HEK293 (cell line): ENCODE data around the gene PCLO.

ENCODE experiments used
- CTCF ChIA-PET: fragments of 350-600 bp; formaldehyde crosslinking; extraction: SDS; loops from one replicate; lab custom pipeline; 2021; ENCODE audit warnings: antibody characterized with exemption; lab: Yijun Ruan, JAX
- POLR2A ChIA-PET: fragments of 300-600 bp; formaldehyde crosslinking; extraction: SDS; loops from one replicate; lab custom pipeline; 2020; ENCODE audit warnings: antibody characterized with exemption, inconsistent platforms; lab: Yijun Ruan, JAX
- H3K27ac ChIP-seq: fragments of 200-500 bp; sonication (Bioruptor generic); 2 replicates; pipeline ENCODE4 v1.5.1; 2014; ENCODE audit warnings: low read depth, low read length, control low read depth, inconsistent platforms; ENCODE audit errors: extremely low read depth
- H3K36me3 ChIP-seq, 2 experiments: fragments of 200-500 bp in 1 of 2; sonication (Bioruptor generic) in 1 of 2; 1 replicate in 1 of 2; 2 replicates in 1 of 2; pipeline ENCODE4 v1.5.1; 2014 to 2017; ENCODE audit warnings: inconsistent platforms in 2 of 2, low read length in 2 of 2; ENCODE audit not compliant: control insufficient read depth in 2 of 2, insufficient read depth in 1 of 2
- H3K4me1 ChIP-seq: fragments of 200-500 bp; sonication (Bioruptor generic); 2 replicates; pipeline ENCODE4 v1.5.1; 2014; ENCODE audit warnings: mild to moderate bottlenecking, low read length, inconsistent platforms; ENCODE audit not compliant: control insufficient read depth, insufficient read depth
- H3K4me3 ChIP-seq: 2 replicates; pipeline ENCODE4 v1.5.1; 2011; ENCODE audit warnings: low read depth, mild to moderate bottlenecking, control low read depth, low read length, moderate library complexity
- H3K9me3 ChIP-seq: fragments of 200-500 bp; sonication (Bioruptor generic); 2 replicates; pipeline ENCODE4 v1.5.1; 2014; ENCODE audit warnings: low read depth, low read length, inconsistent platforms; ENCODE audit not compliant: control insufficient read depth, insufficient read depth
- BCL11B ChIP-seq: fragments of 450-650 bp; formaldehyde crosslinking; IDR thresholded peaks from 2 replicates; pipeline ENCODE4 v1.5.1; 2016; ENCODE audit warnings: low read depth, missing biosample characterization, missing genetic modification characterization
- GLI2 ChIP-seq: fragments of 450-650 bp; formaldehyde crosslinking; IDR thresholded peaks from 2 replicates; pipeline ENCODE4; 2017; ENCODE audit warnings: missing biosample characterization, missing genetic modification characterization, low read depth, borderline replicate concordance
- GLI4 ChIP-seq: fragments of 450-650 bp; formaldehyde crosslinking; IDR thresholded peaks from 2 replicates; pipeline ENCODE4 v1.5.1; 2016; ENCODE audit warnings: missing biosample characterization, missing genetic modification characterization
- KLF1 ChIP-seq: fragments of 450-650 bp; formaldehyde crosslinking; IDR thresholded peaks from 2 replicates; pipeline ENCODE4 v1.5.1; 2016; ENCODE audit warnings: missing biosample characterization, missing genetic modification characterization
- KLF10 ChIP-seq: fragments of 450-650 bp; IDR thresholded peaks from 2 replicates; pipeline ENCODE4 v1.5.1; 2018; ENCODE audit warnings: missing biosample characterization, mild to moderate bottlenecking, missing genetic modification characterization
- MEIS1 ChIP-seq: sonication (generic); formaldehyde crosslinking; IDR thresholded peaks from 2 replicates; pipeline ENCODE4 v1.8.1; 2022; ENCODE audit warnings: missing genetic modification reagents, mild to moderate bottlenecking, borderline replicate concordance
- OSR2 ChIP-seq: fragments of 450-650 bp; formaldehyde crosslinking; IDR thresholded peaks from 2 replicates; pipeline ENCODE4 v1.5.1; 2016; ENCODE audit warnings: missing biosample characterization, missing genetic modification characterization
- PRDM1 ChIP-seq: fragments of 450-650 bp; formaldehyde crosslinking; IDR thresholded peaks from 2 replicates; pipeline ENCODE4; 2016; ENCODE audit warnings: missing biosample characterization, missing genetic modification characterization
- SCRT1 ChIP-seq: fragments of 450-650 bp; formaldehyde crosslinking; IDR thresholded peaks from 2 replicates; pipeline ENCODE4 v1.5.1; 2016; ENCODE audit warnings: missing biosample characterization, missing genetic modification characterization, borderline replicate concordance
- SETDB1 ChIP-seq: IDR thresholded peaks from one replicate; pipeline ENCODE4 v1.6.1; 2017; ENCODE audit warnings: mild to moderate bottlenecking, low read length, moderate library complexity, mixed read lengths; ENCODE audit not compliant: insufficient read length
- SP7 ChIP-seq: fragments of 450-650 bp; formaldehyde crosslinking; IDR thresholded peaks from 2 replicates; pipeline ENCODE4 v1.5.1; 2016; ENCODE audit warnings: missing biosample characterization, missing genetic modification characterization
- TRIM28 ChIP-seq: IDR thresholded peaks from 2 replicates; pipeline ENCODE4 v1.6.1; 2011; ENCODE audit warnings: low read length, control low read depth, borderline replicate concordance
- YY1 ChIP-seq: fragments of 450-650 bp; formaldehyde crosslinking; IDR thresholded peaks from 2 replicates; pipeline ENCODE4 v1.5.1; 2018; ENCODE audit warnings: missing biosample characterization, missing genetic modification characterization
- ZBTB1 ChIP-seq: fragments of 450-650 bp; formaldehyde crosslinking; IDR thresholded peaks from 2 replicates; pipeline ENCODE4 v1.5.1; 2016; ENCODE audit warnings: missing biosample characterization, missing genetic modification characterization
- ZFP37 ChIP-seq: fragments of 450-650 bp; formaldehyde crosslinking; IDR thresholded peaks from 2 replicates; pipeline ENCODE4 v1.5.1; 2016; ENCODE audit warnings: missing biosample characterization, missing genetic modification characterization
- ZNF112 ChIP-seq: fragments of 450-650 bp; formaldehyde crosslinking; IDR thresholded peaks from 2 replicates; pipeline ENCODE4 v1.5.0; 2017; ENCODE audit warnings: missing biosample characterization, missing genetic modification characterization
- ZNF157 ChIP-seq: fragments of 450-650 bp; formaldehyde crosslinking; IDR thresholded peaks from 2 replicates; pipeline ENCODE4 v1.5.1; 2016; ENCODE audit warnings: missing biosample characterization, missing genetic modification characterization
- ZNF16 ChIP-seq: fragments of 450-650 bp; formaldehyde crosslinking; IDR thresholded peaks from 2 replicates; pipeline ENCODE4 v1.5.1; 2016; ENCODE audit warnings: low read depth, missing biosample characterization, missing genetic modification characterization
- ZNF223 ChIP-seq: fragments of 450-650 bp; formaldehyde crosslinking; IDR thresholded peaks from 2 replicates; pipeline ENCODE4 v1.5.1; 2016; ENCODE audit warnings: missing biosample characterization, missing genetic modification characterization
- ZNF354C ChIP-seq: fragments of 450-650 bp; formaldehyde crosslinking; IDR thresholded peaks from 2 replicates; pipeline ENCODE4 v1.5.1; 2016; ENCODE audit warnings: missing biosample characterization, missing genetic modification characterization, low read depth, borderline replicate concordance
- ZNF404 ChIP-seq: fragments of 450-650 bp; formaldehyde crosslinking; IDR thresholded peaks from 2 replicates; pipeline ENCODE4 v1.5.1; 2017; ENCODE audit warnings: missing biosample characterization, missing genetic modification characterization
- ZNF544 ChIP-seq: fragments of 450-650 bp; formaldehyde crosslinking; IDR thresholded peaks from 2 replicates; pipeline ENCODE4 v1.5.0; 2017; ENCODE audit warnings: missing biosample characterization, missing genetic modification characterization
- ZNF560 ChIP-seq: fragments of 450-650 bp; formaldehyde crosslinking; IDR thresholded peaks from 2 replicates; pipeline ENCODE4 v1.5.1; 2017; ENCODE audit warnings: missing biosample characterization, missing genetic modification characterization, borderline replicate concordance
- ZNF621 ChIP-seq: fragments of 450-650 bp; formaldehyde crosslinking; IDR thresholded peaks from 2 replicates; pipeline ENCODE4 v1.5.1; 2017; ENCODE audit warnings: missing biosample characterization, missing genetic modification characterization
- ZNF658 ChIP-seq: fragments of 450-650 bp; formaldehyde crosslinking; IDR thresholded peaks from 2 replicates; pipeline ENCODE4; 2016; ENCODE audit warnings: missing biosample characterization, missing genetic modification characterization
- ZNF677 ChIP-seq: fragments of 450-650 bp; IDR thresholded peaks from 2 replicates; pipeline ENCODE4 v1.5.0; 2018; ENCODE audit warnings: missing biosample characterization, mild to moderate bottlenecking, missing genetic modification characterization, moderate library complexity
- ZNF768 ChIP-seq: fragments of 450-650 bp; formaldehyde crosslinking; IDR thresholded peaks from 2 replicates; pipeline ENCODE4 v1.5.1; 2018; ENCODE audit warnings: missing biosample characterization, mild to moderate bottlenecking, missing genetic modification characterization
- ZNF776 ChIP-seq: fragments of 450-650 bp; formaldehyde crosslinking; IDR thresholded peaks from 2 replicates; pipeline ENCODE4 v1.5.0; 2017; ENCODE audit warnings: missing biosample characterization, missing genetic modification characterization, borderline replicate concordance
- ZSCAN16 ChIP-seq: fragments of 450-650 bp; formaldehyde crosslinking; IDR thresholded peaks from 2 replicates; pipeline ENCODE4 v1.5.1; 2016; ENCODE audit warnings: missing biosample characterization, missing genetic modification characterization
- TF ChIP-seq, protein P1 (sequence below): fragments of 450-650 bp; formaldehyde crosslinking; IDR thresholded peaks from 2 replicates; pipeline ENCODE4 v1.5.1; 2017; ENCODE audit warnings: missing biosample characterization, missing genetic modification characterization

PCLO gene

DNA sequence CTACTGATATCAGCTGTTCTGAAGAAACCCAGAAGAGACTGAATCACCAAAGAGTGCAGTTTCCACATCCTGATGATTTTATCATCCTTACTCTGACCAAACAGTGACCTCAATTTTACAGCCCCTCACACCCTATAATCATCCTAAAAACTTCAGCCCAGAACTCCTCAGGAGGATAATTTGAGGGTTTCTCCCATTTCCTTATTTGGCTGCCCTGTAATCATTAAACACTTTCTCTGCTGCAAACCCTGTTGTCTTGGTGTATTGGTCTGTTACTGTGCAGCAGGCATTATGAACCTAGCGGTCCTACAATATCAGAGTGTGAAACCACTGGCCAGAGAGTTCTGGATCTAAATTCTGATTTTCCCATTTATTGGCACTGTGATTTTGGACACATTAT, 141.7 kb downstream of the PCLO start:
- no peak overlapping the region for H3K27ac ChIP-seq
- no peak for TF ChIP-seq ZSCAN16 (tag by site-specific recombination)
- TF ChIP-seq TRIM28 = 0 out of 2 replicates have a peak, but pooled peaks have one; percentile 44
- no peak for TF ChIP-seq YY1 (tag by site-specific recombination)
- no peak for TF ChIP-seq ZNF354C (tag by site-specific recombination)
- TF ChIP-seq ZNF112 (tag by site-specific recombination) = no peak
- TF ChIP-seq SP7 (tag by site-specific recombination) = peak; percentile 94
- TF ChIP-seq SETDB1 = peak; percentile 62
- CTCF ChIA-PET = no interaction called here
- H3K36me3 ChIP-seq = no peaks in the 10 kb centered on the region
- POLR2A ChIA-PET = no interaction called here
- H3K4me1 ChIP-seq = no peaks in the 10 kb centered on the region
- H3K9me3 ChIP-seq = no peaks in the 10 kb centered on the region
- H3K4me3 ChIP-seq = no peak overlapping the region

DNA sequence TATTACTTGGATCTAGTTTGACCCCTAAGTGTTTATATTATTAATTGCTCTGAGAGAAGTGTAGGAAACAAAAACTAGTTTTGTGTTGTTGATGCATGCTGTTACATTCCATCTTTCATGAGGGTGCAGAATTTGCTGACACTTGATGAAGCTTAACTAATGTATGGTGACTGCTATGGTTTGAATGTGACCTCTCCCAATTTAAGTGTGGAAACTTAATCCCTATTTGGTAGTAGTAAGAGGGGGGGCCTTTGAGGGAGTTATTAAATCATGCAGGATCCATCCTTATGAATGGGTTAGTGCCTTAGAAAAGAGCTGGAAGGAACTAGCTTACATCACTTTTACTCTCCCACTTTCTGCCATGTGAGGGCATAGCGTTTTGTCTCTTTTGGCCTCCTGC, 142.5 kb downstream of the PCLO start:
- TF ChIP-seq ZNF157 (tag by site-specific recombination) (no peak), KLF1 (tag by site-specific recombination) (no peak), ZFP37 (tag by site-specific recombination) (no peak), ZNF768 (no peak), GLI4 (tag by site-specific recombination) (no peak), ZNF776 (tag by site-specific recombination) (no peak), PRDM1 (tag by site-specific recombination) (no peak), ZNF658 (tag by site-specific recombination) (no peak), ZBTB1 (tag by site-specific recombination) (no peak), OSR2 (tag by site-specific recombination) (no peak), SCRT1 (tag by site-specific recombination) (no peak)
- TF ChIP-seq, protein P1, sequence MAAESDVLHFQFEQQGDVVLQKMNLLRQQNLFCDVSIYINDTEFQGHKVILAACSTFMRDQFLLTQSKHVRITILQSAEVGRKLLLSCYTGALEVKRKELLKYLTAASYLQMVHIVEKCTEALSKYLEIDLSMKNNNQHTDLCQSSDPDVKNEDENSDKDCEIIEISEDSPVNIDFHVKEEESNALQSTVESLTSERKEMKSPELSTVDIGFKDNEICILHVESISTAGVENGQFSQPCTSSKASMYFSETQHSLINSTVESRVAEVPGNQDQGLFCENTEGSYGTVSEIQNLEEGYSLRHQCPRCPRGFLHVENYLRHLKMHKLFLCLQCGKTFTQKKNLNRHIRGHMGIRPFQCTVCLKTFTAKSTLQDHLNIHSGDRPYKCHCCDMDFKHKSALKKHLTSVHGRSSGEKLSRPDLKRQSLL = no peak
- TF ChIP-seq, all 188 proteins: peak for 0
- no peak overlapping the region for H3K27ac ChIP-seq
- H3K36me3 ChIP-seq = no peaks in the 10 kb centered on the region
- POLR2A ChIA-PET = no interaction called here
- H3K9me3 ChIP-seq = no peaks in the 10 kb centered on the region
- CTCF ChIA-PET = no interaction called here
- no peak overlapping the region for H3K4me3 ChIP-seq
- no peaks in the 10 kb centered on the region for H3K4me1 ChIP-seq

DNA sequence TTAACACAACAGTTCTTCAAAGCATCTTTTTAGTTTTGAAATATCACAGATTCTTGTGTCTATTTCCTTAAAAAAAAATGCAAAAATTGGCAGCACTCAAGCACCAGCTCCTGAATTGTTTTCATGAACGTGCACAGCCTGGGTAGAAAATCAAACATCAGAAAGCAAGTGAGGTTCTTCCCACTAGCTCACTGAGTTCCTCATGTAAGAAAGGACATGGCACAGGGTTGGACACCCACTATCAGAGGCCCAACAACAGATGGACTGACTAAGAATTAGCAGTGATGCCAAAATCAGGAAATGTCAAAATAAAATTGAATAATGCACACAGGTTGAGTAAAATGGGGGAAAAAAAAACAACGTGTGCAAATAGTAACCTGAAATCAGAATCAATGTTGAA, 146.8 kb downstream of the PCLO start:
- TF ChIP-seq ZNF621 (tag by site-specific recombination) = no peak
- TF ChIP-seq ZNF112 (tag by site-specific recombination) = no peak
- no peak for TF ChIP-seq OSR2 (tag by site-specific recombination)
- no peak for TF ChIP-seq ZNF544 (tag by site-specific recombination)
- TF ChIP-seq, protein P1 = no peak
- TF ChIP-seq ZNF677 (tag by site-specific recombination) = no peak
- no peak for TF ChIP-seq GLI2 (tag by site-specific recombination)
- no peak for TF ChIP-seq KLF10 (tag by site-specific recombination)
- TF ChIP-seq MEIS1 (CRISPR knock-in tag) = no peak
- TF ChIP-seq BCL11B (tag by site-specific recombination) = no peak
- no peak for TF ChIP-seq ZNF404 (tag by site-specific recombination)
- no peak for TF ChIP-seq ZNF768
- TF ChIP-seq ZNF223 (tag by site-specific recombination) = no peak
- no peak for TF ChIP-seq ZNF560
- TF ChIP-seq ZNF16 (tag by site-specific recombination) = no peak
- ChIA-PET CTCF (interaction anchor here (2.1 kb wide), 1 partner anchor 10 kb away, joined by 7 read pairs; no protein-coding TSS in a partner anchor), POLR2A (no interaction called here)
- Histone ChIP-seq H3K4me3 (no peak overlapping the region), H3K36me3 (no peaks in the 10 kb centered on the region), H3K9me3 (no peaks in the 10 kb centered on the region), H3K4me1 (no peaks in the 10 kb centered on the region), H3K27ac (no peak overlapping the region)
